Body of pancreas (tissue), 4 donors: Measurements from ENCODE around the gene WWC2. TPM values are rescaled to one million over a fixed set of nuclear protein-coding genes. Genes with fewer than 3 reads are reported as not detected.
"Not testable (repeated sequence)": the region's sequence is repeated elsewhere in the genome, so short reads cannot be mapped to it uniquely, and the experiment has no call there.

Source experiments
- ATAC-seq: fragments of 150-250 bp; one replicate; pipeline ENCODE4 v1.9.1; 2016
- DNase-seq, 4 donors: peaks; one replicate each; pipeline ENCODE4 v3.0.0-alpha.2; 2019
- H3K27ac ChIP-seq, 4 donors: fragments of 200-600 bp; sonication (generic); 1 replicate in 3 of 4; 2 replicates in 1 of 4; pipeline versions ENCODE4 v1.5.1 to v1.6.1; 2016 to 2019; ENCODE audit warnings: mild to moderate bottlenecking in 1 of 4, mixed read lengths in 1 of 4, moderate library complexity in 1 of 4
- H3K27me3 ChIP-seq, 2 donors: fragments of 200-600 bp; sonication (generic); one replicate each; pipeline ENCODE4 v1.6.0; 2016; ENCODE audit warnings: mild to moderate bottlenecking in 1 of 2
- H3K36me3 ChIP-seq, 2 donors: fragments of 200-600 bp; sonication (generic); replicated peaks in 1 of 2; 2 replicates each; pipeline ENCODE4 v1.5.1; 2016; ENCODE audit warnings: low read depth in 2 of 2; ENCODE audit not compliant: insufficient read depth in 1 of 2
- H3K4me1 ChIP-seq: fragments of 200-600 bp; sonication (generic); one replicate; pipeline ENCODE4 v1.6.0; 2016
- H3K4me3 ChIP-seq, 2 donors: fragments of 200-600 bp; sonication (generic); 1 replicate in 1 of 2; 2 replicates in 1 of 2; pipeline ENCODE4 v1.5.1; 2016 to 2019
- H3K9me3 ChIP-seq, 3 donors: fragments of 200-600 bp; sonication (generic); 1 replicate in 2 of 3; 2 replicates in 1 of 3; pipeline ENCODE4 v1.5.1; 2016
- CTCF ChIP-seq, 7 experiments: fragments of 450-650 bp in 4 of 7; fragments of 200-600 bp in 3 of 7; sonication (generic) in 3 of 7; IDR thresholded peaks; one replicate each; pipeline ENCODE4 v1.5.1; 2016 to 2019; ENCODE audit warnings: antibody characterized with exemption in 7 of 7
- POLR2A ChIP-seq, 3 donors: fragments of 450-650 bp; IDR thresholded peaks; one replicate each; pipeline ENCODE4 v1.6.1; 2016; ENCODE audit warnings: antibody characterized with exemption in 3 of 3, mild to moderate bottlenecking in 2 of 3
- WGBS, 2 donors: methylation state at CpG; one replicate each; pipeline ENCODE4 v1.1.5; 2017; 5-methylcytosine and 5-hydroxymethylcytosine counted together
- intact Hi-C: fragments of 100-400 bp; cut with DNase I; formaldehyde crosslinking; loops from one replicate; pipeline ENCODE4 v1.15.1; 2023
- total RNA-seq, 2 donors: library from RNA; depleted of rRNA; stranded (reverse); fragments of >200 nt; gene quantifications; one replicate each; pipeline ENCODE4 v1.1.0, GENCODE V29; 2016

Gene WWC2
- total RNA-seq, 2 donors from 2014 or later: 24.4 to 30.3 TPM

- Histone ChIP-seq H3K27me3 (no peaks in the 10 kb centered on the region), H3K4me1 (peaks cover 8% of the 10 kb centered on the region), H3K9me3 (no peaks in the 10 kb centered on the region), H3K36me3 (no peaks in the 10 kb centered on the region), H3K4me3 (no peak overlapping the region), H3K27ac (no peak overlapping the region)
- intact Hi-C loops: no loop called here
- 90 to 94% methylated on average over 5 of the region's 5 CpGs for WGBS, 2 donors
- no peak for DNase-seq
- ATAC-seq: no peak
- TF ChIP-seq CTCF (IDR thresholded peaks at IDR 0.05): no peak
These were observed 92.6 kb downstream of the WWC2 start for GRCh38 chr4:183191630-183192029.

- peaks cover 8% of the 10 kb centered on the region for H3K4me1 ChIP-seq
- H3K36me3 ChIP-seq: no peaks in the 10 kb centered on the region
- DNase-seq (no peak), ATAC-seq (no peak)
- no peaks in the 10 kb centered on the region for H3K9me3 ChIP-seq
- no peak overlapping the region for H3K4me3 ChIP-seq
- WGBS, 2 donors: 78 to 87% methylated on average over 2 of the region's 2 CpGs
- no peaks in the 10 kb centered on the region for H3K27me3 ChIP-seq
- no peak overlapping the region for H3K27ac ChIP-seq
- intact Hi-C loops: no loop called here
- no peak for TF ChIP-seq CTCF (IDR thresholded peaks at IDR 0.05)
- TF ChIP-seq POLR2A (IDR thresholded peaks at IDR 0.05): no peak
These were observed 93.5 kb downstream of the WWC2 start for GRCh38 chr4:183192571-183192970.

DNA sequence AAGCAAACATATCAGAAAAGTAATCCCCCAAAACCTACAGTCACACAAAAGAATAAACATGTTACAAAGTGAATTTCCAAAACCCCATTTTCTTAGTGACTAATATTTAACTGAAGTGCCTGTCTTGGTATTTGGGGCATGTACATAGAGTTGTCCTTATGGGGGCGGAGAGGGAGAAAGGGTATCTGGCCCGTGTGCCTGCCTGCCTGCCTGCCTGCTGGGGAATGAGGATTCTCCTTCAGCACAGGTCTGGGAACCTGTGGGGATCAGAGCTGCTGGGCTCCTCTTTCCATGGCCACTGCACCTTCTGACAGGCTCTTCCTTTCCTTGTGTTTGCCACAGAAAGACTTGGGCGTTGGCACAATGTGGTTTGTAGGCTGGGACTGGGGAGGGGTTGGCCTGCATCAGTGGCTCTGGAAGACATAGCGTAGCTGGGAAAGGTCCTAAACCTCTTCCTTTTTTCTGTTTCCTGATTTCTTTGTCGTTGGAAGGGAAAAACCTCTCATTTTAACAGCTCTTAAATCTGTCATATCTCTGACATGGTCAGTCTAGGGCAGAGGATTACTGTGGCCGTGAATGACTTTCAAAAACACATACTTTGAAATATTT lies 94.8 kb downstream of the WWC2 start:
- intact Hi-C loops, DNase-seq, ATAC-seq, H3K27me3 ChIP-seq, H3K4me3 ChIP-seq, H3K36me3 ChIP-seq, H3K9me3 ChIP-seq, H3K4me1 ChIP-seq, H3K27ac ChIP-seq: not testable (repeated sequence)
- 74 to 83% methylated on average over 6 of the region's 6 CpGs for WGBS, 2 donors

DNA sequence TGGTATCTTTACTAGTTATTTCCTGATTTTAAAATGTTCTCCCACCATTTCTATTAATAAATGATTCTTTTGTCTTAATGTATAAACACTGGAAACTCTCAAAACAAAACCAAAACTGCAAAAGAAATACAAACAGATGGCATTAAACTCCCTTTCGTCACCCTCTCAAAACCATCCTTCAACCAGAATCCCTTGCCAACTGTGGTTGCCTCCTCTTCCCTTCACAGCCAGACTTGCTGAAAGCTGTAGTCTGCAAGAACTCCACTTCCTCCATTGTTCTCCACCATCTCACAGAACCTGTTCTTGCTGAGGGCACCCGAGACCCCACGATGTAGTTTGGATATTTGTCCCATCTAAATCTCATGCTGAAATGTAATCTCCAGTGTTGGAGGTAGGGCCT lies 96.5 kb downstream of the WWC2 start:
- H3K4me1 ChIP-seq: peaks cover 15% of the 10 kb centered on the region
- no peaks in the 10 kb centered on the region for H3K9me3 ChIP-seq
- DNase-seq (no peak), ATAC-seq (no peak)
- H3K27me3 ChIP-seq: no peaks in the 10 kb centered on the region
- TF ChIP-seq CTCF (IDR thresholded peaks at IDR 0.05) (no peak), POLR2A (IDR thresholded peaks at IDR 0.05) (no peak)
- intact Hi-C loops: no loop called here
- no peak overlapping the region for H3K4me3 ChIP-seq
- 82 to 88% methylated on average over 3 of the region's 3 CpGs for WGBS, 2 donors
- H3K36me3 ChIP-seq: no peaks in the 10 kb centered on the region
- H3K27ac ChIP-seq: no peak overlapping the region

DNA sequence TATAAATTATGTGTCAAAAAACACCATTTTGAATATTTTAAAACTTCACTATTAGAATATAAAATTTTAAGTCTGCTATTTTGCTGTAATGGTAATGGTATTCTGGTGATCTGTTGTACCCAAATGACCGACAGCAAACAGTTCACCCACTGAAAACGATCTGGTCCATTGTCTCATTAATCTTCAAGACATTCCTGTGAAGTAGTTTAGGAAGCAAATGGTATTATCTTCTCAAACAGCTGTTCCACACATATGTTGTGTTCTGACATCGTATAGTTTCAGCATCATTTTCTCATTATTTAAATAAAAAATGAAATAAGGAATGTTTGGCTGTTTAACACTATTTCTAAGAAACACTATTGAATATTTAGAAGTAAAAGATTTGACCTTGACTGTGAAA lies 98.1 kb downstream of the WWC2 start:
- Histone ChIP-seq H3K36me3 (no peaks in the 10 kb centered on the region), H3K27ac (no peak overlapping the region), H3K4me3 (no peak overlapping the region), H3K27me3 (no peaks in the 10 kb centered on the region), H3K4me1 (peaks cover 20% of the 10 kb centered on the region), H3K9me3 (no peaks in the 10 kb centered on the region)
- WGBS, 2 donors: 60 to 64% methylated on average over 3 of the region's 3 CpGs
- TF ChIP-seq POLR2A (IDR thresholded peaks at IDR 0.05) (no peak), CTCF (IDR thresholded peaks at IDR 0.05) (no peak)
- ATAC-seq (no peak), DNase-seq (no peak)
- intact Hi-C loops: no loop called here
